PC-3 (cell line): ENCODE results near the gene ASXL2.
"Not testable (repeated sequence)": the region's sequence is repeated elsewhere in the genome, so short reads cannot be mapped to it uniquely, and the experiment has no call there.

ENCODE experiments used
- CTCF ChIP-seq: fragments of 300-600 bp; sonication (generic); conservative IDR thresholded peaks from 2 replicates; pipeline ENCODE4 v1.5.1; 2017; ENCODE audit warnings: antibody characterized with exemption, low read depth, mild to moderate bottlenecking, low read length
- EZH2 ChIP-seq: fragments of 300-600 bp; sonication (generic); IDR thresholded peaks from one replicate; pipeline ENCODE4 v1.6.1; 2017; ENCODE audit warnings: antibody characterized with exemption, mild to moderate bottlenecking, low read length; ENCODE audit not compliant: unreplicated experiment
- EZH2phosphoT487 ChIP-seq: fragments of 300-600 bp; sonication (generic); IDR thresholded peaks from 2 replicates; pipeline ENCODE4 v1.6.1; 2018; ENCODE audit warnings: mild to moderate bottlenecking, antibody characterized with exemption, low read length, borderline replicate concordance

GRCh38 chr2:25909574-25909973, 31.3 kb upstream of the ASXL2 start:
- TF ChIP-seq EZH2, CTCF, EZH2phosphoT487: not testable (repeated sequence)
